Liver (tissue), 3 donors: ENCODE measurements around the gene CDC42SE1.

Experiments used
- FOXA1 ChIP-seq: IDR thresholded peaks from 2 replicates; pipeline ENCODE4 v1.6.1; 2016; ENCODE audit warnings: antibody characterized with exemption
- FOXA2 ChIP-seq: IDR thresholded peaks from 2 replicates; pipeline ENCODE4 v1.6.1; 2016; ENCODE audit warnings: antibody characterized with exemption
- RAD21 ChIP-seq, 2 donors: IDR thresholded peaks; 2 replicates each; pipeline ENCODE4 v1.6.1; 2016; ENCODE audit warnings: antibody characterized with exemption in 2 of 2, mild to moderate bottlenecking in 2 of 2
- SP1 ChIP-seq: IDR thresholded peaks from 2 replicates; pipeline ENCODE4 v1.6.1; 2018; ENCODE audit warnings: antibody characterized with exemption, mild to moderate bottlenecking
- TAF1 ChIP-seq: conservative IDR thresholded peaks from 2 replicates; pipeline ENCODE4 v1.6.1; 2016; ENCODE audit warnings: antibody characterized with exemption, mild to moderate bottlenecking
- YY1 ChIP-seq: IDR thresholded peaks from 2 replicates; pipeline ENCODE4 v1.6.1; 2016; ENCODE audit warnings: antibody characterized with exemption, mild to moderate bottlenecking
- TF ChIP-seq, protein P1 (sequence below): fragments of 150-350 bp; IDR thresholded peaks from 2 replicates; pipeline ENCODE4 v1.5.1; 2017; ENCODE audit warnings: improper control_type of control experiment, low read depth, low read length; ENCODE audit not compliant: missing input control
- TF ChIP-seq, protein P2 (sequence below): IDR thresholded peaks from 2 replicates; pipeline ENCODE4 v1.6.1; 2016; ENCODE audit warnings: antibody characterized with exemption, mild to moderate bottlenecking
- TF ChIP-seq, protein P3 (sequence below): IDR thresholded peaks from 2 replicates; pipeline ENCODE4 v1.6.1; 2016; ENCODE audit warnings: antibody characterized with exemption
- TF ChIP-seq, protein P4 (sequence below): IDR thresholded peaks from 2 replicates; pipeline ENCODE4 v1.6.1; 2016; ENCODE audit warnings: antibody characterized with exemption
- donor health status: healthy.
- donor health status: healthy.

DNA sequence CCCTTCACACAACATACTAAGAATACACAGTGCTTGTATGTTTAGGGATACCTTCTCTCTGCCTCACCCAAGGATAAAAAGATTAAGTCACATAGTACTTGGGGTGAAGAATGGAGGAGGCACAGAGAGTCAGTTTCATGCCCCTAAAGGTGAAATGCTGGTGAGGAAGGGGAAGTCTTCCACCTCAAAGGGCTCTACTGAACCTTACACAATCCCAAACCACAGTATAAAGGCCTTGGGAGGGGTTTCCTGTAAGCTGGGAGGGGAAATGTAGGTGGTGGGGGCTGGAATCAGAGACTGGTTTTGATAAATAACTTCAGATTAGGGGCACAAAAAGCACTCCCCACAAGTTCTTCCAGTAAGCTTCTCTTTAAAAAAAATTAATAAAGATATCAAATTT is 56.2 kb downstream of the CDC42SE1 start:
- TF ChIP-seq RAD21 (IDR thresholded peaks at IDR 0.05), result no peak
- TF ChIP-seq, protein P1, sequence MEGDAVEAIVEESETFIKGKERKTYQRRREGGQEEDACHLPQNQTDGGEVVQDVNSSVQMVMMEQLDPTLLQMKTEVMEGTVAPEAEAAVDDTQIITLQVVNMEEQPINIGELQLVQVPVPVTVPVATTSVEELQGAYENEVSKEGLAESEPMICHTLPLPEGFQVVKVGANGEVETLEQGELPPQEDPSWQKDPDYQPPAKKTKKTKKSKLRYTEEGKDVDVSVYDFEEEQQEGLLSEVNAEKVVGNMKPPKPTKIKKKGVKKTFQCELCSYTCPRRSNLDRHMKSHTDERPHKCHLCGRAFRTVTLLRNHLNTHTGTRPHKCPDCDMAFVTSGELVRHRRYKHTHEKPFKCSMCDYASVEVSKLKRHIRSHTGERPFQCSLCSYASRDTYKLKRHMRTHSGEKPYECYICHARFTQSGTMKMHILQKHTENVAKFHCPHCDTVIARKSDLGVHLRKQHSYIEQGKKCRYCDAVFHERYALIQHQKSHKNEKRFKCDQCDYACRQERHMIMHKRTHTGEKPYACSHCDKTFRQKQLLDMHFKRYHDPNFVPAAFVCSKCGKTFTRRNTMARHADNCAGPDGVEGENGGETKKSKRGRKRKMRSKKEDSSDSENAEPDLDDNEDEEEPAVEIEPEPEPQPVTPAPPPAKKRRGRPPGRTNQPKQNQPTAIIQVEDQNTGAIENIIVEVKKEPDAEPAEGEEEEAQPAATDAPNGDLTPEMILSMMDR, result no peak
- TF ChIP-seq, protein P2, sequence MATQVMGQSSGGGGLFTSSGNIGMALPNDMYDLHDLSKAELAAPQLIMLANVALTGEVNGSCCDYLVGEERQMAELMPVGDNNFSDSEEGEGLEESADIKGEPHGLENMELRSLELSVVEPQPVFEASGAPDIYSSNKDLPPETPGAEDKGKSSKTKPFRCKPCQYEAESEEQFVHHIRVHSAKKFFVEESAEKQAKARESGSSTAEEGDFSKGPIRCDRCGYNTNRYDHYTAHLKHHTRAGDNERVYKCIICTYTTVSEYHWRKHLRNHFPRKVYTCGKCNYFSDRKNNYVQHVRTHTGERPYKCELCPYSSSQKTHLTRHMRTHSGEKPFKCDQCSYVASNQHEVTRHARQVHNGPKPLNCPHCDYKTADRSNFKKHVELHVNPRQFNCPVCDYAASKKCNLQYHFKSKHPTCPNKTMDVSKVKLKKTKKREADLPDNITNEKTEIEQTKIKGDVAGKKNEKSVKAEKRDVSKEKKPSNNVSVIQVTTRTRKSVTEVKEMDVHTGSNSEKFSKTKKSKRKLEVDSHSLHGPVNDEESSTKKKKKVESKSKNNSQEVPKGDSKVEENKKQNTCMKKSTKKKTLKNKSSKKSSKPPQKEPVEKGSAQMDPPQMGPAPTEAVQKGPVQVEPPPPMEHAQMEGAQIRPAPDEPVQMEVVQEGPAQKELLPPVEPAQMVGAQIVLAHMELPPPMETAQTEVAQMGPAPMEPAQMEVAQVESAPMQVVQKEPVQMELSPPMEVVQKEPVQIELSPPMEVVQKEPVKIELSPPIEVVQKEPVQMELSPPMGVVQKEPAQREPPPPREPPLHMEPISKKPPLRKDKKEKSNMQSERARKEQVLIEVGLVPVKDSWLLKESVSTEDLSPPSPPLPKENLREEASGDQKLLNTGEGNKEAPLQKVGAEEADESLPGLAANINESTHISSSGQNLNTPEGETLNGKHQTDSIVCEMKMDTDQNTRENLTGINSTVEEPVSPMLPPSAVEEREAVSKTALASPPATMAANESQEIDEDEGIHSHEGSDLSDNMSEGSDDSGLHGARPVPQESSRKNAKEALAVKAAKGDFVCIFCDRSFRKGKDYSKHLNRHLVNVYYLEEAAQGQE, result no peak
- TF ChIP-seq, protein P3, sequence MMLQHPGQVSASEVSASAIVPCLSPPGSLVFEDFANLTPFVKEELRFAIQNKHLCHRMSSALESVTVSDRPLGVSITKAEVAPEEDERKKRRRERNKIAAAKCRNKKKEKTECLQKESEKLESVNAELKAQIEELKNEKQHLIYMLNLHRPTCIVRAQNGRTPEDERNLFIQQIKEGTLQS, result no peak
- TF ChIP-seq TAF1, result no peak
- TF ChIP-seq, protein P4, sequence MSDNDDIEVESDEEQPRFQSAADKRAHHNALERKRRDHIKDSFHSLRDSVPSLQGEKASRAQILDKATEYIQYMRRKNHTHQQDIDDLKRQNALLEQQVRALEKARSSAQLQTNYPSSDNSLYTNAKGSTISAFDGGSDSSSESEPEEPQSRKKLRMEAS, result no peak
- no peak for TF ChIP-seq FOXA1
- TF ChIP-seq YY1, result no peak
- no peak for TF ChIP-seq FOXA2
- no peak for TF ChIP-seq SP1
